ENCODE data around the gene F11.
"Not testable (repeated sequence)": the region's sequence is repeated elsewhere in the genome, so short reads cannot be mapped to it uniquely, and the experiment has no call there.

Gene F11

GRCh38 chr4:186298031-186298647 is 32.1 kb downstream of the F11 start:
- ATAC-seq (no peak), DNase-seq (no peak)

- ATAC-seq, result no peak
- no peak for DNase-seq
Measured at GRCh38 chr4:186299291-186299690, 33.3 kb downstream of the F11 start.

DNA sequence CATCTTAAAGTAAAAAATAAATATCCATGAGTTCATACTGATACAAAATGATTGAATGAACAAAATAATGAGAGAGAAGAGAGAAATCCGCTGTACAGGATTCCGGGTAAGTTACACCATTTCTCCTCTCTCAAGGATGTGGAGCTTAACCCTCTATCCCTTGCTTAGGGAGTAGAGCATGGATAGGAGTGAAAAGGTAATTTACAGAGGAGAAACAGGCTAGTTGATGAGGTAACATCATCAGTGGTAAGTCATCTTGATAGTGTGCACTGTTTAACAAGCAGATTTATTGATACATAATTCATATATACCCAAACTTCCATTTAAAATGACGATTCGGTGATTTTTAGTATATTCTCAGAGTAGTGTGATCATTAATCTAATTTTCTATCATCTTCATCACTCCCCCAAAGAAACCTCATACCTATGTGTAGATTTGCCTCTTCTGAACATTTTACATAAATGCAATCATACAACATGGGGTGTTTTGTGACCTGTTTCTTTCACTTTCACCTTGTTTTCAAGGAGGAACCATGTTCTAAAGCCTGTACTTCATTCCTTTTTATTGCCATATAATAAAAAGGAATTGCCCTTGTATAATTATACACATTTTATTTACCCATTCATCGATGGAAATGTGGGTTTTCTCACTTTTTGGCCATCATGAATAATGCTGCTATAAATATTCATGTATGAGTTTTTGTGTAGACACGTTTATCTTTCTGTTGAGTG is 34.8 kb downstream of the F11 start:
- DNase-seq (no peak), ATAC-seq (no peak)

DNA sequence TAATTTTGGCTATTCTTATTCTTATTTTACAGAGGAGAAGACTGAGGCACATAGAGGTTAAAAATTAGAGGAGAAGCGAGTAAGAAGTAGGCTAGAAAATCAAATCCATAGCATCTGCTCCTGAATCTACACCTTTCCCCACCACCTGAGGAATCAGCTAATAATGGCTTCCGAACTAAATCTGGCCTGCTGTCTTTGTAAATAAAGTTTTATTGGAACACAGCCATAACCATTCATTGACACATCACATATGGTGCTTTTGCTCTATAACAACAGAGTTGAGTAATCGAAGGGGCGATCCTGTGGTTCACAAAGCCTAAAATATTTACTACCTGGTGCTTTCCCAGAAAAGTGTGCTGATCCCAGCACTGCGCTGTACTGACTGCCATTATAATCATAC is 38.2 kb downstream of the F11 start:
- ATAC-seq, result no peak

GRCh38 chr4:186304866-186305505 is 39.0 kb downstream of the F11 start:
- ATAC-seq (no peak), DNase-seq (no peak)

More for the DNA sequence above, 38.2 kb downstream of the F11 start:
- DNase-seq, result no peak

DNA sequence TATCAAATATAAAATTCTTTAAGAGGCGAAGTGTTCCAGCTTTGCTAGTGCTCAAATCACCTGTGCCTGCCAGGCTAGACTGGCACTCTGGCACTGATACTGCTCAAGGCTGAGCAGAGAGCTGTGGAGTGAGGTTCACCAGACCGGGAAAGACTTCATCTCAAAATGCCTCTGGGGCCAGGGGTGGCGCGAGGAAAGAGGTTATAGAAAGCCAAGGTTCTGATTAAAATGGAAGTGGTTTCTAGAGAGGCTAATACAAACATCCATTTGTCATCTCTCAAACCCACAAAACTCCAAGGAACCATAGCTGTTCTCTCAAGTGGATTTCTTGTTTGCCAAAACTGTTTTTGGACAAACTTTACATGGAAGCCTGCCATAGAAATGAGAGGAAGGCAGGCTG is 41.5 kb downstream of the F11 start:
- ATAC-seq, result no peak
- DNase-seq, result no peak

- ATAC-seq (no peak), DNase-seq (no peak)
Measured at GRCh38 chr4:186307916-186308315, 41.9 kb downstream of the F11 start.

- no peak for ATAC-seq
- DNase-seq, result no peak
Measured at GRCh38 chr4:186318481-186318880, 52.5 kb downstream of the F11 start.

DNA sequence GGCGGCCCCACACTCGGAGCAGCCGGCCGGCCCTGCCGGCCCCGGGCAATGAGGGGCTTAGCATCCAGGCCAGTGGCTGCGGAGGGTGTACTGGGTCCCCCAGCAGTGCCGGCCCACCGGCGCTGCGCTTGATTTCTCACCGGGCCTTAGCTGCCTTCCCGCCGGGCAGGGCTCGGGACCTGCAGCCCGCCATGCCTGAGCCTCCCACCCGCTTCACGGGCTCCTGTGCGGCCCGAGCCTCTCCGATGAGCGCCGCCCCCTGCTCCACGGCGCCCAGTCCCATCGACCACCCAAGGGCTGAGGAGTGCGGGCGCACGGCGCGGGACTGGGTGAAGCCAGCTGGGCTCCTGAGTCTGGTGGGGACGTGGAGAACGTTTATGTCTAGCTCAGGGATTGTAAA is 58.7 kb downstream of the F11 start:
- not testable (repeated sequence) for ATAC-seq, DNase-seq

DNA sequence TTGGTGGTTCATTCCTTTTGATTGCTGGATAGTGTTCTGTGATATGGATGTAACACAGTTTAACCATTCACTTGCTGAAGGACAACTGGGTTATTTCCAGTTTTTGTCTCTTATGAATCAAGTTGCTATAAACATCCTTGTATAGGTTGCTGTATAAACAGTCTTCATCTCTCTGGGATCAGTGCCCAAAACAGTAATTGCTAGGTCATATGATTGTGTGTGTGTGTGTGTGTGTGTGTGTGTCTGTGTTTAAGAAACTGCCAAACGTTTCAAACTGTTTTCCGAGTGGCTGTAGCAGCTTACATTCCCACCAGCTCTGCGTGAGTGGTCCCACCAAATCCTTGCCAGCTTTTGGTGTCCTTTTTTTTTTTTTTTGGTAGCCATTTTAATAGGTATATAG is 60.4 kb downstream of the F11 start:
- ATAC-seq, result no peak
- no peak for DNase-seq

DNA sequence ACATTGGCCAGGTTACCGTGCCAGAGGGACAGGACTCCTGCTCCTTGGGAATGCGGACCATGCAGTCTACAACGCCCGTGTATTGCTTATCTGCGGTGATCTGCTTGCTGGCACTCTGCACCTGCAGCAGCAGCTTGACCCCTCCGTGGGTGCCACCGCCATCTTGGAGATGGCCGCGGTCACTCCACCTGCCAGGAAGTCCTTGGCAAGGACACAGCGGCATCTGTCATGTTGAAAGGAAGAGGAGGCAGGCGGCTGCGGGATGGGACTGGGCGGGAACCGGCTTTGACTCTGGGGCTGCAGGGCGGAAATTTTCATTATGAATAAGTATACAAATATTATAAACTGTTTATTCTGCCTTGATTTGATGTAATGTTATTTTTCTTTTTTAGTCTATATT is 63.4 kb downstream of the F11 start:
- DNase-seq (no peak), ATAC-seq (no peak)

GRCh38 chr4:186330368-186330767 is 64.4 kb downstream of the F11 start:
- ATAC-seq (no peak), DNase-seq (no peak)

GRCh38 chr4:186335793-186336192 is 69.8 kb downstream of the F11 start:
- no peak for DNase-seq
- no peak for ATAC-seq

Data from stimulated activated naive CD8-positive, alpha-beta T cell treated with anti-CD3 and anti-CD28 coated beads, Interleukin-15, Interleukin-2, amounts not matched to agents 100 U/mL and 50 U/mL, for 24 hours (primary cell).